Omental fat pad (tissue), 4 donors: ENCODE data around the gene PLEKHG3. TPM values are rescaled to one million over a fixed set of nuclear protein-coding genes. Genes with fewer than 3 reads are reported as not detected.

Experiments
- ATAC-seq: fragments of 150-250 bp; one replicate; pipeline ENCODE4 v1.9.1; 2016; ENCODE audit warnings: mild to moderate bottlenecking, moderate library complexity; ENCODE audit not compliant: low FRiP score
- DNase-seq: peaks from one replicate; pipeline ENCODE4 v3.0.0-alpha.2; 2019; ENCODE audit warnings: low spot score
- total RNA-seq, 4 donors: library from RNA; depleted of rRNA; stranded (reverse); fragments of >200 nt; gene quantifications; one replicate each; pipeline ENCODE4 v1.1.0, GENCODE V29; 2016
- TF ChIP-seq, protein P1 (sequence below), 3 donors: fragments of 450-650 bp; IDR thresholded peaks; one replicate each; pipeline ENCODE4 v1.5.1; 2016 to 2017; ENCODE audit warnings: antibody characterized with exemption in 3 of 3, mild to moderate bottlenecking in 3 of 3, moderate library complexity in 2 of 3

The PLEKHG3 gene
- total RNA-seq, 4 donors from 2014 or later, result 29.6 to 45.9 (median 37.5) TPM

DNA sequence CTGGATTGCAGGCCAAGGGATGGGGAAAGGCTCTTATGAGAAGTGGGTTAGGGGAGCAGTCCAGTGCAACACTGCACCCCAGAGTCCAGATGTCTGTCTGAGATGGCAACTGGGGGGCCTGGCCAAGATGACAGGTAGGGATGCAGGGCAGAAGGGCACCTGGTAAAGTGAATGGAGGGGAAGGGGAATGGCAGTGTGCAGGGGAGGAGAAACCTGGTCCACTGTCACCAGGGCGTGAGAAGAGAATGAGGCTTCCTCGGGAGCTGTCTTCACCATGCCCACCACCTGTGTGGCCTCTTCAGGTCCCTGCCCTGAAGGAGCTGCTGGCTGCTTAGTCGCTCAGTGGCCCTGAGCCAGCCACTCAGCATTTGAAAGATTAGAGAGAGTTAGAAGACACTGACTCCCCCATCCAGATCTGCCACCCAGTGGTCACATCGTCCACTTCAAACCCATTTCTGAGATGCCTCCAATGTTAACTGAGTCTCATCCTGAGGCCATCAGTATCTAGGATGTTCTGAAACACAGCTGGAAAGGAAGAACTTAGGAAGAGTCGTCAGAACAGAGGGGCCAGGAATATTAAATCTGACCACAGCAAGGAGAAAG is 57.3 kb downstream of the PLEKHG3 start:
- ATAC-seq, result no peak
- TF ChIP-seq, protein P1, sequence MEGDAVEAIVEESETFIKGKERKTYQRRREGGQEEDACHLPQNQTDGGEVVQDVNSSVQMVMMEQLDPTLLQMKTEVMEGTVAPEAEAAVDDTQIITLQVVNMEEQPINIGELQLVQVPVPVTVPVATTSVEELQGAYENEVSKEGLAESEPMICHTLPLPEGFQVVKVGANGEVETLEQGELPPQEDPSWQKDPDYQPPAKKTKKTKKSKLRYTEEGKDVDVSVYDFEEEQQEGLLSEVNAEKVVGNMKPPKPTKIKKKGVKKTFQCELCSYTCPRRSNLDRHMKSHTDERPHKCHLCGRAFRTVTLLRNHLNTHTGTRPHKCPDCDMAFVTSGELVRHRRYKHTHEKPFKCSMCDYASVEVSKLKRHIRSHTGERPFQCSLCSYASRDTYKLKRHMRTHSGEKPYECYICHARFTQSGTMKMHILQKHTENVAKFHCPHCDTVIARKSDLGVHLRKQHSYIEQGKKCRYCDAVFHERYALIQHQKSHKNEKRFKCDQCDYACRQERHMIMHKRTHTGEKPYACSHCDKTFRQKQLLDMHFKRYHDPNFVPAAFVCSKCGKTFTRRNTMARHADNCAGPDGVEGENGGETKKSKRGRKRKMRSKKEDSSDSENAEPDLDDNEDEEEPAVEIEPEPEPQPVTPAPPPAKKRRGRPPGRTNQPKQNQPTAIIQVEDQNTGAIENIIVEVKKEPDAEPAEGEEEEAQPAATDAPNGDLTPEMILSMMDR (IDR thresholded peaks at IDR 0.05), result no peak

DNA sequence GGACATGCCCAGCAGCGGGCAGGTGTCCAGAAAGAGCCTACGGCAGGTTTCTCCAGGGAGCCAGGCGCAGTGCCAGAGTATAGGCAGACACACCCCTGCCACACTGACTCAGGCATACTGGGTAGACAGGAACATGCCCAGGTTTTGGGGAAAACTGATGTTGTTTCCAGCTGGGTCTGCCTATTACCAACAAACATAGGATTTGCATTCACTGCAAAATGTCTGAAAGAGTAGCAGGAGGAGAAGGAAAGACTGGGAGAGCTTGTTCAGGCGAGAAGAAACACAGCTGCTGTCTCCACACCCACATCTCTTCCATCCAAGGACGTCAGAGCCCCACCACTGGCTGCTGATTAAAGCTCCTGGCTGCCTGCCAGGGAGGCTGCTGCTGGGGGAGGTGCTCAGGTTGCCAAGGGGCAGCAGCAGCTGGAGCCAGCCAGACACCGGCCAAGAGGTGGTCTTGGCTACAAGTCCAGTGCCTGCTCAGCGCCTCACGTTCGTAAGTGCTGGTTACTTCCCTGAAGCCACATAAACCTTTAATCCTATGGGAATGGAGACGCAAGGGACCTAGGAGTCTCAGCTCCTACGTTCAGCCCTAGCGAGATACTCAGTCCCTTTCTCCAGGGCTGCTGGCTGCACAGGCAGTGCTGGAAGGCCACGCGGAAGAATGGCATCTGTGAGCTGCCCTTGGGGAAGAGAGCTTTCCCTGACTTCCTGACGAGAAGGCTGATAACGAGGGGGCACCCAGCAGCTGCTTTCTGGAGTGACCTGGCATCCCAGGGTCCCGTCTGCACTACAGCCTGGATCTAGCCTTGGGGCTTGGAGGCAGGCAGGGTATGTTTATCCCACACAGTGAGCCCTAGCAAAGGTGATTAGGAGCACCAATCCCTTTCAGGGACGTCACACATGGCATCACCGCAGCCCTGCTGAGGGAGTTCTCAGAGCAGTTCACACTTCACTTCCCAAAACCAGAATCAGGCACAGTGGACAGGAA is 58.1 kb downstream of the PLEKHG3 start:
- peak; percentile 62 for DNase-seq
- TF ChIP-seq, protein P1 (IDR thresholded peaks at IDR 0.05), result no peak
- peak; percentile 16 for ATAC-seq

More for the DNA sequence above, 57.3 kb downstream of the PLEKHG3 start:
- DNase-seq, result no peak

DNA sequence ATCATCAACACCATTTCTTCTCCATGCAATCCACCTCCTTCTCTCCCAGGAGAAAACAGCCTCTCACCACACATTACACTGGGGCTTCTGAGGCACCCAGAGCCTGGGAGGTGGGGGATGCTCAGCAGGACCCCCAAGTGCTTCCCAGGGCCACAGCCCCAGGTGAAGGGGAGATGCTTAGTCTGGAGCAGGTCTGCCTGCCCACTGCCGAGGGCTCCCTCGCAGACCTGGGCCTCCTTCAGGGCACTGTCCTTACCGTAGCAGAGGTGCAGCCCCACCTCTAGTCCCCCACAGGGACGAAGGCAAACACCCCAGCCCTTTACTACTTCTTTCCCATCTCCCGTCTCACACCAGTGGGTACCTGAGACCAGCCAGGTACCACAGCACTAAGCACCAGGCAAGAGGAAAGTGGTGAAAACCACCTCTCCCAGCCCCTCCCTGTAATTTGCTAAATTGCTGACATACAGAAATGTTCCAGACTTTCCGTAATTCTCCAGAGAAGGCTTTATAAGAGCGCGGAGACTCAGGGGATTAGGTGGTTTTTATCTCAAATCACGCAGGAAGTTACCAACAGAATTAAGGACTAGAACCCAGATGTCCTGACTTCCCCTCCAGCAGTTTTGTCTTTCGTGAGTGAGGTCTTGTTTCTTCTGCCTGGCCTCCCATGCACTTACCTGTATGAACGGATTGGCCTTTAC is 59.0 kb downstream of the PLEKHG3 start:
- TF ChIP-seq, protein P1 (IDR thresholded peaks at IDR 0.05), result no peak
- no peak for DNase-seq
- ATAC-seq, result no peak

DNA sequence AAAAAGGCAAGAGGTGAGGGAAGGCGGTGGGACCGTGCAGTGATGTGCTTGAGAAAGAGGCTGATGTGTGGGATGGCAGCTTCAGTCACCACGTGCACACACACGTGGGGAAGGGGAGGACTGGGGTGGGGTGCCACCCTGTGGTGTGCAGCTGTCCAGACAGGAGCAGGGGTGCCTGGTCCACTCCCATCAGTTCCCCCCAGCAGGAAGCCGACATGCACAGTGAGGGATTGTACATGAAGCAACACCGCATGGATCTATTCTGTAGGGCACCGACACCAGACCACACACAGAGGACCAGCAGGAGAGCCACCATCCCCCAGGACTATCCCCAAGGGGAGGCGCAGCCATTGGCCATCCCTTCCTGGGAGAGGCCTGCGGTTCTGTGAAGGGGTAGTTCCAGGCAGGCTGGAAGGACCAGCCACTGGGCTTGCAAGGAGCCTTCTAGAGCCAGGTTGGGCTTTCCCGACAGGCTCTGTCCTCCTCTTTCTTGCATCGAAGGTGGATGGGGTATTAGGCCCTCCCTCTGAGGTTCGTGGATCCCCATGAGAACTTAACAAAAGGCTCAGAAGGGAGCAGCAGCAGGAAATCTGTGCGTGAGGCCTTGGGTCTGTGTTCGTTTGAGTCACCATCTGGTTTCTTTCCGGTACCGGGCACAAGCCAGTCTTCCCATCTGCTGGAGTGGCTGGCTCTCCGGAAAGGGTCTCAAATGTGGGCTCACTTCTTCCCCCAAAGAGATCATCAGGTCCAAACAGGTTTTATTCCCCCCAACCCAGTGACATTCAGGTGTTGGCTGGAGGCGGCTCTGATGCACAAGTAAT is 59.8 kb downstream of the PLEKHG3 start:
- TF ChIP-seq, protein P1 (IDR thresholded peaks at IDR 0.05), result no peak
- DNase-seq (no peak), ATAC-seq (no peak)

DNA sequence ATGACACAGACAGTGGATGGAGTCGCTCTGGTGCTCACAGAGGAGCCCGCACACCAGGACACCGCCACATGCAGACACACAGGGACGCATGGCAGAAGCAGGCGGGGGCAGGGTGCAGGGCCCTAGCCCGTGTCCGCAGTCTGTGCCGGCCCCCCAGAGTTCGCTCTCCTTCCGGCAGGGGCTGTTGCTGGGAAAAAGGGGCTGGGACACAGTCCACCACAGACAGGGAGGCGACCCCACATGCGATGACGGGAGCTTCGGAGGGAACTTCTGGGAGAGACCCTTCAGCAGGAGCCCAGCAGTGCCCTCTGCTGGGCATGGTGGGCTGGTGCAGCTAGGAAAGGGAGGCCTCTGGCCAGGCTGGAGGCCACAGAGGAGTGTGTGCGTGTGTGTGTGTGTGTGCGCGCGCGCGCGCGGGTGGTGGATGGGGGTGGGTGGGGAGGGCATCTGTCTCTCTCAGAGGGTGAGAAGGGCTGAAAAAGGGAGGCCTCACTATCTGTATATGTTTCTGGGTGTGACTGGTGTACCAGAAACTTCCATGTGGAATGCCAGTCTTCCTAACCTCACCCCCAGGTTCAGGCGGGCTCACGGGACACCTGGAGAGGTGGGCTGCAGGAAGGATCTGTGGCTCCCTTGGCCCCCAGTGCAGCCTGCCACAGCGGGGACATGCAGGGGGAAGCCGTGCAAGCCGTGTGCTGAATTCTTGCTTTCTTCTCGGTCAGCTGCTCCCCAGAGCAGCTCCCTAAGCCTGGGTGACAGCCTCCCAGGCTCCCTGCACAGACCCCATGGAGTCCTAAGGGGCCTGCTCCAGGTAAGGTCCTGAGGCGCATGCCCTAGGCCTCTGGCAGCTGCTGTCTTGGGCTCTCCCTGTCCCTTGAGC is 60.7 kb downstream of the PLEKHG3 start:
- DNase-seq (no peak), ATAC-seq (peak; percentile 49)
- TF ChIP-seq, protein P1 (IDR thresholded peaks at IDR 0.05), result peak in 1 of 3 donors; percentile 75
